GM19238 (cell line): ENCODE measurements around the gene ATP6V0B.
A peak's percentile ranks its signal among the peaks of the same experiment; 100 is the strongest.

ENCODE experiments used
- DNase-seq: peaks from one replicate; pipeline ENCODE4 v3.0.0; 2011; ENCODE audit warnings: low spot score; ENCODE audit not compliant: insufficient read length

The ATP6V0B gene

GRCh38 chr1:43974443-43975248, at the start of gene ATP6V0B:
Gene ATP6V0B, plus strand, starts transcription at chr1:43974960. Its CDS starts 81 bp downstream, at chr1:43975041.
- peak; percentile 95 for DNase-seq

GRCh38 chr1:43925846-43926245, 48.9 kb upstream of the ATP6V0B start:
- no peak for DNase-seq

DNA sequence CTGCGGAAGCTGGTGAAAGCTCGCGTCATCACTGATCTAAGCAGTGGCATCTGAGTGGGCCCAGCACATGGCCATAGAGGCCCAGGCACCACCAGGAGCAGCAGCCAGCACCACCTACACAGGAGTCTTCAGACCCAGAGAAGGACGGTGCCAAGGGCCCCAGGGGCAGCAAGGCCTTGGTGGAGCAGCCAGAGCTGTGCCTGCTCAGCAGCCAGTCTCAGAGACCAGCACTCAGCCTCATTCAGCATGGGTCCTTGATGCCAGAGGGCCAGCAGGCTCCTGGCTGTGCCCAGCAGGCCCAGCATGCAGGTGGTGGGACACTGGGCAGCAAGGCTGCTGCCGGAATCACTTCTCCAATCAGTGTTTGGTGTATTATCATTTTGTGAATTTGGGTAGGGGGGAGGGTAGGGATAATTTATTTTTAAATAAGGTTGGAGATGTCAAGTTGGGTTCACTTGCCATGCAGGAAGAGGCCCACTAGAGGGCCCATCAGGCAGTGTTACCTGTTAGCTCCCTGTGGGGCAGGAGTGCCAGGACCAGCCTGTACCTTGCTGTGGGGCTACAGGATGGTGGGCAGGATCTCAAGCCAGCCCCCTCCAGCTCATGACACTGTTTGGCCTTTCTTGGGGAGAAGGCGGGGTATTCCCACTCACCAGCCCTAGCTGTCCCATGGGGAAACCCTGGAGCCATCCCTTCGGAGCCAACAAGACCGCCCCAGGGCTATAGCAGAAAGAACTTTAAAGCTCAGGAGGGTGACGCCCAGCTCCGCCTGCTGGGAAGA, 44.4 kb upstream of the ATP6V0B start:
- no peak for DNase-seq

- no peak for DNase-seq
Observed at GRCh38 chr1:43930949-43931275, 43.8 kb upstream of the ATP6V0B start.

- no peak for DNase-seq
Observed at GRCh38 chr1:43931711-43932660, 42.8 kb upstream of the ATP6V0B start.

DNA sequence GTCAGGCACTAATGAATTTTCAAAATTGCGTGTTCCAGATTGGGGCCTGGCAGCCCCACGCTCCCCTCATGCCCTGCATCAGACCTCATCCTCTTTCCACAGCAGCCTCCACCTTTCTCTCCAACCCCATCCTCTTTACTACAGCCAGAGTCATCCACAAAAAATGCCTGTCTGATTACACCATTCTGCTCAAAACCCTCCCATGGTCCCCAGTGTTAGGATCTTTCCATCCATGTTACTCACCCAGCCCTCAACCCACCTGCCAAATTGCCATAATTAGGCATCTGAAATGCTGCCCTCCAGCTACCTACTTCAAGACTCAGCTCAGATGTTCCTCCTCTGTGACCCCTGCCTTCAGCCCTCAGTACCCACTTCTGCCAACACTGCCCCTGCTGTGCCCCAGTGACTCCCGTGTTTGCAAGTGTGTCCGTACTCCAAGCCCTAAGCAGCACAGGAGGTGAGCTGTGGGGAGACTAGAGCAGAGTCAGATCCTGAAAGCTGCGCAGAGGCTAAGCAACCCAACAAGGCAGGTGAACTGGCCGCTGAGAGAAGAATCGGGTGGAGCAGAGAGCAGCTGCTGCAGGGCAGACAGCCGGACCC, 41.9 kb upstream of the ATP6V0B start:
- no peak for DNase-seq

DNA sequence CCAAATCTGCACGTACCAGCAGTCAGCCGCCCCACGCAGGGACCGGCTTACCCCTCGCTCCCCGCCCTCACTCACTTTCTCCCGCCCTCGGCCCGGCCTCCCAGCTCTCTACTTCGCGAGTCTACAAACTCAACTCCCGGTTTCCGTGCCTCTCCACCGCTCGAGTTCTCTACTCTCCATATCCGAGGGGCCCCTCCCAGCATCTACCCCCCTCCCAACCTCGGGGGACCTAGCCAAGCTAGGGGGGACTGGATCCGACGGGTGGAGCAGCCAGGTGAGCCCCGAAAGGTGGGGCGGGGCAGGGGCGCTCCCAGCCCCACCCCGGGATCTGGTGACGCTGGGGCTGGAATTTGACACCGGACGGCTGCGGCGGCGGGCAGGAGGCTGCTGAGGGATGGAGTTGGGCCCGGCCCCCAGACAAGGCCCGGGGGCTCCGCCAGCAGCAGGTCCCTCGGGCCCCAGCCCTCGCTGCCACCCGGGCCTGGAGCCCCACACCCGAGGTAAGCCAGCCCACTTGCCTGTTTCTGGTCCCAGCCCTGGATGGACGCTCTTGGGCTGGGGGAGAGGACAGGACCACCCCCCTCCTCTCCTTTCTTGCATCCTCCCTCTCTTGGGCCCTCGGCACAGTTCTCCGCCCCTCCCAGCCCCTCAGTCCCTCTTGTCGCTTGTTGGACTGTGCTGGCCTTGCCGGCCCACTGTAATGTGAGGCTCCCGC, 41.2 kb upstream of the ATP6V0B start, which contains the start of gene ARTN:
Gene ARTN, plus strand, starts transcription at position 416 of the 715 bp plus-strand sequence. CDS start 1,856 bp downstream, outside the sequence.
- DNase-seq, result no peak

DNA sequence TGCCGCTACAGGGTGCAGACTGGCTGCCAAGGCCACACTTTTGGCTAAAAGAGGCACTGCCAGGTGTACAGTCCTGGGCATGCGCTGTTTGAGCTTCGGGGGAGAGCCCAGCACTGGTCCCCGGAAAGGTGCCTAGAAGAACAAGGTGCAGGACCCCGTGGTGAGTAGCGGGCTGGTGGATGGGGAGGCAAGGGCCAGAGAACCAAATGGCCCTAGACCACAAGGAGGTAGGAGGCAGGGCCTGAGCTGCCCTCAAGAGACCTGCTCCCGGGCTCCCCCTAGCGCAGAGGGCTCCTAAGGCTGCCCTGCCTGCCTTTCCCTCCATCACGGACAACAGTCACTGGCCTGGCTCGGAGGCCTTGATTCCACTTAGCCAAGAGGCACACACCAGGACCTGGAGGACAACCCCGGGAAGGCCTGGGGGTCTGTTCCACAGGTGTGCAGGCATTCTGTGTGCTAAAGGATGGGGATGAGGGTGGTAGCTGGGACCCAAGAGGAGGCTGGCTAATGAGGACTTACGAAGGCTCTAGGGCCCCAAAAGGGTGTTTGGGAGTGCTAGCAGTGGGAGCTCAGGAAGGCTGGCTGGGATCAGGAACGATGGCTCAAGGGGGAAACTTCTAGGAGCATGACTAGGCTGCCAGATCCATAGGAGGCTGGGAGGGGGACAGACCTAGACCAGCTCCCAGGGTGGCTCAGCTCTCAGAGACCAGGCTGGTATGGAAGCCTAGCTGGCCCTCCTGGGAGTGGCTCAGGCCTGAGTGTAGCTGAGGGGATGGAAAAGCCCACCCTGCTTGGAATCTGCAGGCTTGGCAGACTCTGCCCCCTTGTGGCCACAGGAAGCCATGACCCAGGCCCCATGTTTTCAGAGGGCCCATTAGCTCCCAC, 40.4 kb upstream of the ATP6V0B start:
- DNase-seq, result peak; percentile 86

- DNase-seq, result no peak
Observed at GRCh38 chr1:43934986-43935324, 39.8 kb upstream of the ATP6V0B start.

DNA sequence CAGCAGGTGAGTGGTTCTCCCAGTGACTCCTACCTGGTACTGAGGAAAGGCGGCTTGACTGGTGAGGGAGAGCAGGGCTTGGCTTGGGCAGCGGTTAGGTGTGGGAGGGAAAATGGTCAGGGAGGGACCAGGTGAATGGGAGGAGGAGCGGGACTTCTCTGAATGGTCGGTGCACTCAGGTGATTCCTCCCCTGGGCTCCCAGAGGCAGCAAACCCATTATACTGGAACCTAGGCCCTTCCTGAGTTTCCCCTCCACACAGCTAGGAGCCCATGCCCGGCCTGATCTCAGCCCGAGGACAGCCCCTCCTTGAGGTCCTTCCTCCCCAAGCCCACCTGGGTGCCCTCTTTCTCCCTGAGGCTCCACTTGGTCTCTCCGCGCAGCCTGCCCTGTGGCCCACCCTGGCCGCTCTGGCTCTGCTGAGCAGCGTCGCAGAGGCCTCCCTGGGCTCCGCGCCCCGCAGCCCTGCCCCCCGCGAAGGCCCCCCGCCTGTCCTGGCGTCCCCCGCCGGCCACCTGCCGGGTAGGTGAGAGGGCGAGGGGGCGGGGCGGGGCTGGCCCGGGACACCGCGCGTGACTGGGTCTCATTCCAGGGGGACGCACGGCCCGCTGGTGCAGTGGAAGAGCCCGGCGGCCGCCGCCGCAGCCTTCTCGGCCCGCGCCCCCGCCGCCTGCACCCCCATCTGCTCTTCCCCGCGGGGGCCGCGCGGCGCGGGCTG, 38.9 kb upstream of the ATP6V0B start:
- DNase-seq, result no peak

- DNase-seq, result no peak
Observed at GRCh38 chr1:43936431-43937151, 38.2 kb upstream of the ATP6V0B start.

GRCh38 chr1:43937179-43937865, 37.4 kb upstream of the ATP6V0B start:
- no peak for DNase-seq

GRCh38 chr1:43938383-43938782, 36.4 kb upstream of the ATP6V0B start:
- no peak for DNase-seq

- DNase-seq, result no peak
Observed at GRCh38 chr1:43938892-43939587, 35.7 kb upstream of the ATP6V0B start.

GRCh38 chr1:43942411-43942810, 32.3 kb upstream of the ATP6V0B start:
- DNase-seq, result no peak

GRCh38 chr1:43944860-43945259, 29.9 kb upstream of the ATP6V0B start:
- DNase-seq, result no peak

GRCh38 chr1:43945674-43946235, 29.0 kb upstream of the ATP6V0B start:
- no peak for DNase-seq
